Measurements from ENCODE around the gene XCL1. TPM values are rescaled to one million over a fixed set of nuclear protein-coding genes. Genes with fewer than 3 reads are reported as not detected.
"Not testable (repeated sequence)": the region's sequence is repeated elsewhere in the genome, so short reads cannot be mapped to it uniquely, and the experiment has no call there.

Gene XCL1
- polyA plus RNA-seq, 3 donors, result 0.07 TPM; not detected in 2

- Histone ChIP-seq H3K9ac (ENCODE audit: insufficient read depth, low read length, poor library complexity, severe bottlenecking) (no peak overlapping the region), H3K27me3 (ENCODE audit: control insufficient read depth in 2 of 2, insufficient read depth in 2 of 2, low read length in 2 of 2) (no peaks in the 10 kb centered on the region), H3K9me3 (replicated peaks in 1 of 2; ENCODE audit: control insufficient read depth in 1 of 2, insufficient read depth in 1 of 2, low read length in 2 of 2) (peaks cover 3 to 4% of the 10 kb centered on the region in 2 donors), H3K4me1 (ENCODE audit: control insufficient read depth in 1 of 2, insufficient read depth in 2 of 2, low read length in 2 of 2) (no peaks in the 10 kb centered on the region), H3K36me3 (replicated peaks in 1 of 2; ENCODE audit: control insufficient read depth in 1 of 2, insufficient read depth in 2 of 2, low read length in 2 of 2) (no peaks in the 10 kb centered on the region), H3K27ac (ENCODE audit: low read depth in 1 of 2, low read length in 2 of 2) (no peak overlapping the region), H3K4me2 (replicated peaks; ENCODE audit: extremely low read depth, low read length, poor library complexity, severe bottlenecking) (no peak overlapping the region), H4K20me1 (ENCODE audit: insufficient read depth, low read length) (no peaks in the 10 kb centered on the region), H3K4me3 (replicated peaks in 1 of 3; ENCODE audit: low read depth in 2 of 3, low read length in 3 of 3) (no peak overlapping the region), H2AFZ (ENCODE audit: insufficient read depth, low read depth, low read length, poor library complexity, severe bottlenecking) (no peak overlapping the region), H3K79me2 (ENCODE audit: insufficient read depth, low read length) (no peaks in the 10 kb centered on the region)
- no peak for DNase-seq
- H3K27me3 Mint-ChIP-seq (ENCODE audit: low read depth in 3 of 3), result peaks cover 0 to 3% (median 0%) of the 10 kb centered on the region in 3 donors
- intact Hi-C loops (cut with micrococcal nuclease), result no loop called here
- no peaks in the 10 kb centered on the region for H3K36me3 Mint-ChIP-seq
- H3K9me3 Mint-ChIP-seq, result peaks cover 3 to 14% (median 7%) of the 10 kb centered on the region in 7 donors
- no peaks in the 10 kb centered on the region for H3K4me1 Mint-ChIP-seq
- H3K4me3 Mint-ChIP-seq, result no peak overlapping the region
- no CpG with 5 or more reads among the region's 2 CpGs for WGBS (ENCODE audit: insufficient coverage)
- no peak for TF ChIP-seq CTCF (IDR thresholded peaks at IDR 0.05)
- no peak overlapping the region for H3K27ac Mint-ChIP-seq
Observed at GRCh38 chr1:168591641-168592250, 15.3 kb downstream of the XCL1 start.

DNA sequence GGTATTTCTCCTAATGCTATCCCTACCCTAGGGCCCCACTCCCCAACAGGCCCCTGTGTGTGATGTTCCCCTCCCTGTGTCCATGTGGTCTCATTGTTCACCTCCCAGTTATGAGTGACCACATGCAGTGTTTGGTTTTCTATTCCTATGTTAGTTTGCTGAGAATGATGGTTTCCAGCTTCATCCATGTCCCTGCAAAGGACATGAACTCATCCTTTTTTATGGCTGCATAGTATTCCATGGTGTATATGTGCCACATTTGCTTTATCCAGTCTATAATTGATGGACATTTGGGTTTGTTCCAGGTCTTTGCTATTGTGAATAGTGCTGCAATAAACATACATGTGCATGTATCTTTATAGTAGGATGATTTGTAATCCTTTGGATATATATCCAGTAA lies 19.0 kb downstream of the XCL1 start:
- H3K9me3 Mint-ChIP-seq; H4K20me1 ChIP-seq (ENCODE audit: insufficient read depth, low read length); H3K4me3 ChIP-seq (replicated peaks in 1 of 3; ENCODE audit: low read depth in 2 of 3, low read length in 3 of 3); DNase-seq; H3K9me3 ChIP-seq (replicated peaks in 1 of 2; ENCODE audit: control insufficient read depth in 1 of 2, insufficient read depth in 1 of 2, low read length in 2 of 2); H3K4me1 ChIP-seq (ENCODE audit: control insufficient read depth in 1 of 2, insufficient read depth in 2 of 2, low read length in 2 of 2); H3K27ac ChIP-seq (ENCODE audit: low read depth in 1 of 2, low read length in 2 of 2); H2AFZ ChIP-seq (ENCODE audit: insufficient read depth, low read depth, low read length, poor library complexity, severe bottlenecking); H3K4me3 Mint-ChIP-seq; H3K4me1 Mint-ChIP-seq; H3K36me3 Mint-ChIP-seq; intact Hi-C loops (cut with micrococcal nuclease); H3K9ac ChIP-seq (ENCODE audit: insufficient read depth, low read length, poor library complexity, severe bottlenecking); H3K4me2 ChIP-seq (replicated peaks; ENCODE audit: extremely low read depth, low read length, poor library complexity, severe bottlenecking); H3K79me2 ChIP-seq (ENCODE audit: insufficient read depth, low read length); H3K27me3 Mint-ChIP-seq (ENCODE audit: low read depth in 3 of 3); H3K27me3 ChIP-seq (ENCODE audit: control insufficient read depth in 2 of 2, insufficient read depth in 2 of 2, low read length in 2 of 2); H3K36me3 ChIP-seq (replicated peaks in 1 of 2; ENCODE audit: control insufficient read depth in 1 of 2, insufficient read depth in 2 of 2, low read length in 2 of 2): not testable (repeated sequence)
- H3K27ac Mint-ChIP-seq, result peak overlapping the region in 1 of 7 donors; percentile 41
